Right renal cortex interstitium (tissue), 3 donors: Measurements from ENCODE around the gene HNF4A. TPM values are rescaled to one million over a fixed set of nuclear protein-coding genes. Genes with fewer than 3 reads are reported as not detected.
A peak's percentile ranks its signal among the peaks of the same experiment; 100 is the strongest.
"Not testable (repeated sequence)": the region's sequence is repeated elsewhere in the genome, so short reads cannot be mapped to it uniquely, and the experiment has no call there.

Experiments used
- DNase-seq, 3 donors: peaks; one replicate each; pipeline ENCODE4 v3.0.0-alpha.2; 2013; ENCODE audit warnings: low read depth in 3 of 3, low spot score in 2 of 3
- polyA plus RNA-seq, 3 donors: library from polyadenylated mRNA; unstranded; fragments of 120-200 nt; gene quantifications; one replicate each; pipeline ENCODE4 v1.2.1, GENCODE V29; 2013; ENCODE audit not compliant: insufficient read length in 3 of 3

HNF4A gene
- polyA plus RNA-seq, 3 donors = 36.8 to 50.6 (median 46.1) TPM

GRCh38 chr20:44461142-44461802 lies 105.8 kb downstream of the HNF4A start:
- no peak for DNase-seq

- no peak for DNase-seq
Observed at GRCh38 chr20:44461803-44462174, 106.3 kb downstream of the HNF4A start.

- DNase-seq = no peak
Observed at GRCh38 chr20:44463466-44463865, 108.0 kb downstream of the HNF4A start.

GRCh38 chr20:44464514-44464913 lies 109.0 kb downstream of the HNF4A start:
- DNase-seq = no peak

- DNase-seq = no peak
Observed at GRCh38 chr20:44465001-44465560, 109.6 kb downstream of the HNF4A start.

GRCh38 chr20:44467289-44467883 lies 111.9 kb downstream of the HNF4A start:
- DNase-seq = no peak

GRCh38 chr20:44468044-44468782 lies 112.7 kb downstream of the HNF4A start:
- no peak for DNase-seq

- no peak for DNase-seq
Observed at GRCh38 chr20:44470327-44470726, 114.8 kb downstream of the HNF4A start.

GRCh38 chr20:44471481-44471882 lies 116.0 kb downstream of the HNF4A start:
- no peak for DNase-seq

GRCh38 chr20:44472283-44472682 lies 116.8 kb downstream of the HNF4A start:
- DNase-seq = not testable (repeated sequence)

GRCh38 chr20:44475372-44475693 lies 119.8 kb downstream of the HNF4A start:
- DNase-seq = no peak

GRCh38 chr20:44475694-44476560 lies 120.4 kb downstream of the HNF4A start, which contains the start of gene TTPAL:
Gene TTPAL, plus strand, starts transcription at chr20:44475874. Its CDS starts 4,126 bp downstream, at chr20:44480000.
- DNase-seq = peak; percentile 62 to 82 (median 72)

- DNase-seq = no peak
Observed at GRCh38 chr20:44477151-44477550, 121.7 kb downstream of the HNF4A start.

GRCh38 chr20:44478206-44478605 lies 122.7 kb downstream of the HNF4A start:
- no peak for DNase-seq

- no peak for DNase-seq
Observed at GRCh38 chr20:44479643-44480042, 124.1 kb downstream of the HNF4A start.

- no peak for DNase-seq
Observed at GRCh38 chr20:44480097-44480496, 124.6 kb downstream of the HNF4A start.

GRCh38 chr20:44481719-44482416 lies 126.4 kb downstream of the HNF4A start:
- DNase-seq = no peak

- no peak for DNase-seq
Observed at GRCh38 chr20:44483112-44483511, 127.6 kb downstream of the HNF4A start.
